H1 (cell line): Measurements from ENCODE around the gene RNF168. TPM values are rescaled to one million over a fixed set of nuclear protein-coding genes. Genes with fewer than 3 reads are reported as not detected.
A peak's percentile ranks its signal among the peaks of the same experiment; 100 is the strongest.

Source experiments
- ATF3 ChIP-seq: IDR thresholded peaks from 2 replicates; pipeline ENCODE4 v1.6.1; 2011; ENCODE audit warnings: low read depth, mild to moderate bottlenecking, low read length; ENCODE audit not compliant: insufficient read depth
- BRCA1 ChIP-seq: IDR thresholded peaks from 2 replicates; pipeline ENCODE4 v1.6.1; 2012; ENCODE audit warnings: low read depth, low read length, improper control_type of control experiment
- CBX5 ChIP-seq: fragments of 300-800, 300-1000 bp; sonication (generic); IDR thresholded peaks from 2 replicates; pipeline ENCODE4 v1.7.1; 2016; ENCODE audit warnings: antibody characterized with exemption, low read length, low read depth
- CBX8 ChIP-seq: fragments of 300-800, 300-1000 bp; sonication (generic); IDR thresholded peaks from 2 replicates; pipeline ENCODE4 v1.7.1; 2016; ENCODE audit warnings: low read depth, low read length, borderline replicate concordance
- CHD1 ChIP-seq: IDR thresholded peaks from 2 replicates; pipeline ENCODE4 v1.6.1; 2012; ENCODE audit warnings: low read depth, low read length, improper control_type of control experiment
- CREB1 ChIP-seq: IDR thresholded peaks from 2 replicates; pipeline ENCODE4 v1.6.1; 2012; ENCODE audit warnings: inconsistent platforms
- HDAC2 ChIP-seq, 2 experiments: fragments of 300-600 bp in 1 of 2; sonication (generic) in 1 of 2; IDR thresholded peaks; 2 replicates each; pipeline ENCODE4 v1.6.1; 2011 to 2012; ENCODE audit warnings: low read depth in 2 of 2, low read length in 2 of 2, mild to moderate bottlenecking in 2 of 2, moderate library complexity in 2 of 2, borderline replicate concordance in 1 of 2, inconsistent platforms in 1 of 2
- KDM4A ChIP-seq: IDR thresholded peaks from one replicate; pipeline ENCODE4 v1.7.1; 2012; ENCODE audit warnings: low read depth, mild to moderate bottlenecking, moderate library complexity, low read length, inconsistent platforms; ENCODE audit not compliant: severe bottlenecking
- MAFK ChIP-seq: IDR thresholded peaks from 2 replicates; pipeline ENCODE4 v1.6.1; 2012; ENCODE audit warnings: low read depth, mild to moderate bottlenecking, improper control_type of control experiment, low read length
- NANOG ChIP-seq: IDR thresholded peaks from 2 replicates; pipeline ENCODE4 v1.6.1; 2011; ENCODE audit warnings: low read length, low read depth, mild to moderate bottlenecking, inconsistent platforms; ENCODE audit not compliant: insufficient read depth, poor library complexity, severe bottlenecking
- POLR2AphosphoS5 ChIP-seq: IDR thresholded peaks from 2 replicates; pipeline ENCODE4 v1.6.1; 2011; ENCODE audit warnings: low read depth, low read length
- RAD21 ChIP-seq, 2 experiments: IDR thresholded peaks in 1 of 2; conservative IDR thresholded peaks in 1 of 2; 2 replicates each; pipeline ENCODE4 v1.6.1; 2011; ENCODE audit warnings: low read depth in 2 of 2, low read length in 2 of 2, improper control_type of control experiment in 1 of 2, inconsistent platforms in 1 of 2, mild to moderate bottlenecking in 1 of 2, moderate library complexity in 1 of 2
- RBBP5 ChIP-seq: IDR thresholded peaks from 2 replicates; pipeline ENCODE4 v1.7.1; 2012; ENCODE audit warnings: low read depth, mild to moderate bottlenecking, inconsistent platforms, low read length, moderate library complexity, borderline replicate concordance
- RNF2 ChIP-seq: fragments of 200-900, 300-1000 bp; sonication (generic); IDR thresholded peaks from 2 replicates; pipeline ENCODE4 v1.7.1; 2016; ENCODE audit warnings: borderline replicate concordance, low read depth, mild to moderate bottlenecking, antibody characterized with exemption, low read length; ENCODE audit not compliant: poor library complexity, severe bottlenecking; ENCODE audit errors: missing control alignments
- RXRA ChIP-seq: IDR thresholded peaks from 2 replicates; pipeline ENCODE4 v1.6.1; 2011; ENCODE audit warnings: low read depth, mild to moderate bottlenecking, low read length, moderate library complexity; ENCODE audit not compliant: insufficient read depth
- SAP30 ChIP-seq: fragments of 300-600 bp; sonication (generic); IDR thresholded peaks from 2 replicates; pipeline ENCODE4 v1.7.1; 2012; ENCODE audit warnings: low read length, moderate library complexity, mild to moderate bottlenecking, inconsistent platforms; ENCODE audit not compliant: insufficient read depth, insufficient replicate concordance
- SIN3A ChIP-seq, 2 experiments: IDR thresholded peaks in 1 of 2; conservative IDR thresholded peaks in 1 of 2; 2 replicates each; pipeline ENCODE4 v1.6.1; 2011 to 2012; ENCODE audit warnings: low read length in 2 of 2, improper control_type of control experiment in 1 of 2, low read depth in 1 of 2, mild to moderate bottlenecking in 1 of 2
- SUZ12 ChIP-seq: fragments of 200-600 bp; sonication (generic); IDR thresholded peaks from 2 replicates; pipeline ENCODE4 v1.6.1; 2012; ENCODE audit warnings: mild to moderate bottlenecking, inconsistent platforms, low read length, moderate library complexity, mixed read lengths
- USF2 ChIP-seq: IDR thresholded peaks from 2 replicates; pipeline ENCODE4 v1.6.1; 2011; ENCODE audit warnings: low read length, improper control_type of control experiment
- YY1 ChIP-seq: IDR thresholded peaks from 2 replicates; pipeline ENCODE4 v1.6.1; 2011; ENCODE audit warnings: low read depth, mild to moderate bottlenecking, low read length
- polyA plus RNA-seq, 7 experiments: library from polyadenylated mRNA; depleted of rRNA in 3 of 7; stranded (reverse) in 5 of 7; unstranded in 2 of 7; fragments of >200 nt in 5 of 7; fragments of 200-250 nt in 2 of 7; gene quantifications; 1 replicate in 5 of 7; 2 replicates in 1 of 7; 4 replicates in 1 of 7; pipeline versions ENCODE4 v1.2.1 to v1.2.3, GENCODE V29; 2011 to 2013; ENCODE audit warnings: missing spikeins in 2 of 7, mixed read lengths in 2 of 7
- total RNA-seq: library from RNA; stranded (reverse); fragmentation: NEBNext Ultra II Directional; extraction: Animal tissue kit (Norgen Biotek cat#: 25700); gene quantifications from 2 replicates; pipeline ENCODE4 v1.2.1, GENCODE V29; 2021

The RNF168 gene
- total and polyA plus RNA-seq, 2 of the 8 experiments (the other 6 are each of a cell fraction or from before 2014, with no cell fraction given), result 6.3 to 63.5 TPM

- TF ChIP-seq ATF3 (no peak), CBX5 (no peak), HDAC2 (IDR thresholded peaks at IDR 0.05; ENCODE audit: borderline replicate concordance in 1 of 2, low read depth in 2 of 2, low read length in 2 of 2) (peak in 1 of 2 experiments; percentile 14; a peak in 1 of 4 replicates), MAFK (no peak), NANOG (peak; percentile 58), RNF2 (no peak), KDM4A (no peak), SAP30 (no peak), RAD21 (IDR thresholded peaks at IDR 0.05 in 1 of 2, conservative IDR thresholded peaks at IDR 0.05 in 1 of 2; ENCODE audit: low read depth in 2 of 2, low read length in 2 of 2) (no peak), USF2 (no peak), POLR2AphosphoS5 (no peak), RXRA (peak; percentile 93), SUZ12 (no peak), CHD1 (no peak), CREB1 (peak; percentile 58; the same call in 1 of the 2 replicates), CBX8 (no peak), BRCA1 (no peak), RBBP5 (no peak), YY1 (no peak), SIN3A (conservative IDR thresholded peaks at IDR 0.05 in 1 of 2, IDR thresholded peaks at IDR 0.05 in 1 of 2; ENCODE audit: low read depth in 1 of 2, low read length in 2 of 2) (no peak)
Observed at GRCh38 chr3:196533260-196533681, 29.7 kb upstream of the RNF168 start (continued).
